Measurements from ENCODE around the gene SIX2. TPM values are rescaled to one million over a fixed set of nuclear protein-coding genes. Genes with fewer than 3 reads are reported as not detected.

The SIX2 gene
- total and polyA plus RNA-seq, 2 donors (not counting 1 experiment from before 2014, with no cell fraction given), result 0.03 TPM; not detected in 1

GRCh38 chr2:44960871-44961270 lies 48.4 kb downstream of the SIX2 start:
- DNase-seq (ENCODE audit: low read depth in 2 of 2), result no peak
- H3K79me2 ChIP-seq (ENCODE audit: control insufficient read depth, insufficient read depth, low read length), result no peaks in the 10 kb centered on the region
- TF ChIP-seq CTCF (conservative IDR thresholded peaks at IDR 0.05 in 1 of 2, IDR thresholded peaks at IDR 0.05 in 1 of 2; ENCODE audit: low read depth in 1 of 2, low read length in 2 of 2) (no peak), EZH2 (IDR thresholded peaks at IDR 0.05; ENCODE audit: low read length, missing control alignments) (no peak)
- no peaks in the 10 kb centered on the region for H4K20me1 ChIP-seq (ENCODE audit: control insufficient read depth, extremely low read depth, insufficient read depth, low read length)
- no peak overlapping the region for H3K4me2 ChIP-seq (ENCODE audit: extremely low read depth, insufficient read depth, low read length)
- no peak overlapping the region for H3K9ac ChIP-seq (ENCODE audit: insufficient read depth, low read length)
- no peaks in the 10 kb centered on the region for H3K9me3 ChIP-seq (ENCODE audit: control insufficient read depth, insufficient read depth, low read depth, low read length)
- H3K4me3 ChIP-seq (replicated peaks in 1 of 4; ENCODE audit: control extremely low read depth in 1 of 4, insufficient read depth in 1 of 4, low read depth in 3 of 4, low read length in 4 of 4), result no peak overlapping the region
- no peaks in the 10 kb centered on the region for H3K36me3 ChIP-seq (ENCODE audit: control insufficient read depth, insufficient read depth, low read length)
- peaks cover 15% of the 10 kb centered on the region for H3K4me1 ChIP-seq (ENCODE audit: control insufficient read depth, extremely low read depth, insufficient read depth, low read length)
- H3K27ac ChIP-seq (ENCODE audit: insufficient read depth, low read length), result no peak overlapping the region
- no peaks in the 10 kb centered on the region for H3K27me3 ChIP-seq (ENCODE audit: control insufficient read depth, insufficient read depth, low read length)
- H2AFZ ChIP-seq (ENCODE audit: low read length), result no peak overlapping the region

GRCh38 chr2:44959855-44960254 lies 49.4 kb downstream of the SIX2 start:
- H3K27ac ChIP-seq (ENCODE audit: insufficient read depth, low read length), result peak overlapping the region; percentile 5
- TF ChIP-seq EZH2 (IDR thresholded peaks at IDR 0.05; ENCODE audit: low read length, missing control alignments), result no peak
- TF ChIP-seq CTCF (conservative IDR thresholded peaks at IDR 0.05 in 1 of 2, IDR thresholded peaks at IDR 0.05 in 1 of 2; ENCODE audit: low read depth in 1 of 2, low read length in 2 of 2), result no peak
- H3K9ac ChIP-seq (ENCODE audit: insufficient read depth, low read length), result no peak overlapping the region
- no peak overlapping the region for H3K4me3 ChIP-seq (replicated peaks in 1 of 4; ENCODE audit: control extremely low read depth in 1 of 4, insufficient read depth in 1 of 4, low read depth in 3 of 4, low read length in 4 of 4)
- H3K9me3 ChIP-seq (ENCODE audit: control insufficient read depth, insufficient read depth, low read depth, low read length), result no peaks in the 10 kb centered on the region
- no peaks in the 10 kb centered on the region for H3K79me2 ChIP-seq (ENCODE audit: control insufficient read depth, insufficient read depth, low read length)
- no peaks in the 10 kb centered on the region for H4K20me1 ChIP-seq (ENCODE audit: control insufficient read depth, extremely low read depth, insufficient read depth, low read length)
- no peak for DNase-seq (ENCODE audit: low read depth in 2 of 2)
- peak overlapping the region; percentile 18 for H3K4me2 ChIP-seq (ENCODE audit: extremely low read depth, insufficient read depth, low read length)
- H3K27me3 ChIP-seq (ENCODE audit: control insufficient read depth, insufficient read depth, low read length), result peaks cover 6% of the 10 kb centered on the region
- no peak overlapping the region for H2AFZ ChIP-seq (ENCODE audit: low read length)
- no peaks in the 10 kb centered on the region for H3K36me3 ChIP-seq (ENCODE audit: control insufficient read depth, insufficient read depth, low read length)
- peaks cover 14% of the 10 kb centered on the region for H3K4me1 ChIP-seq (ENCODE audit: control insufficient read depth, extremely low read depth, insufficient read depth, low read length)

GRCh38 chr2:44957656-44958327 lies 51.5 kb downstream of the SIX2 start:
- TF ChIP-seq EZH2 (IDR thresholded peaks at IDR 0.05; ENCODE audit: low read length, missing control alignments) (no peak), CTCF (conservative IDR thresholded peaks at IDR 0.05 in 1 of 2, IDR thresholded peaks at IDR 0.05 in 1 of 2; ENCODE audit: low read depth in 1 of 2, low read length in 2 of 2) (no peak)
- peaks cover 18% of the 10 kb centered on the region for H3K4me1 ChIP-seq (ENCODE audit: control insufficient read depth, extremely low read depth, insufficient read depth, low read length)
- no peaks in the 10 kb centered on the region for H3K79me2 ChIP-seq (ENCODE audit: control insufficient read depth, insufficient read depth, low read length)
- DNase-seq (ENCODE audit: low read depth in 2 of 2), result peak in 1 of 2 donors; percentile 51
- no peak overlapping the region for H3K27ac ChIP-seq (ENCODE audit: insufficient read depth, low read length)
- no peak overlapping the region for H3K4me2 ChIP-seq (ENCODE audit: extremely low read depth, insufficient read depth, low read length)
- H3K36me3 ChIP-seq (ENCODE audit: control insufficient read depth, insufficient read depth, low read length), result no peaks in the 10 kb centered on the region
- H3K9me3 ChIP-seq (ENCODE audit: control insufficient read depth, insufficient read depth, low read depth, low read length), result no peaks in the 10 kb centered on the region
- H3K27me3 ChIP-seq (ENCODE audit: control insufficient read depth, insufficient read depth, low read length), result peaks cover 26% of the 10 kb centered on the region
- no peak overlapping the region for H3K9ac ChIP-seq (ENCODE audit: insufficient read depth, low read length)
- H3K4me3 ChIP-seq (replicated peaks in 1 of 4; ENCODE audit: control extremely low read depth in 1 of 4, insufficient read depth in 1 of 4, low read depth in 3 of 4, low read length in 4 of 4), result no peak overlapping the region
- H2AFZ ChIP-seq (ENCODE audit: low read length), result no peak overlapping the region
- H4K20me1 ChIP-seq (ENCODE audit: control insufficient read depth, extremely low read depth, insufficient read depth, low read length), result no peaks in the 10 kb centered on the region
